ENCODE results near the gene FAM131B. TPM values are rescaled to one million over a fixed set of nuclear protein-coding genes. Genes with fewer than 3 reads are reported as not detected.

The FAM131B gene
- total and polyA plus RNA-seq, 9 of the 15 experiments (the other 6 are each of a cell fraction or from before 2014, with no cell fraction given) = 0.03 to 0.04 TPM; not detected in 7

DNA sequence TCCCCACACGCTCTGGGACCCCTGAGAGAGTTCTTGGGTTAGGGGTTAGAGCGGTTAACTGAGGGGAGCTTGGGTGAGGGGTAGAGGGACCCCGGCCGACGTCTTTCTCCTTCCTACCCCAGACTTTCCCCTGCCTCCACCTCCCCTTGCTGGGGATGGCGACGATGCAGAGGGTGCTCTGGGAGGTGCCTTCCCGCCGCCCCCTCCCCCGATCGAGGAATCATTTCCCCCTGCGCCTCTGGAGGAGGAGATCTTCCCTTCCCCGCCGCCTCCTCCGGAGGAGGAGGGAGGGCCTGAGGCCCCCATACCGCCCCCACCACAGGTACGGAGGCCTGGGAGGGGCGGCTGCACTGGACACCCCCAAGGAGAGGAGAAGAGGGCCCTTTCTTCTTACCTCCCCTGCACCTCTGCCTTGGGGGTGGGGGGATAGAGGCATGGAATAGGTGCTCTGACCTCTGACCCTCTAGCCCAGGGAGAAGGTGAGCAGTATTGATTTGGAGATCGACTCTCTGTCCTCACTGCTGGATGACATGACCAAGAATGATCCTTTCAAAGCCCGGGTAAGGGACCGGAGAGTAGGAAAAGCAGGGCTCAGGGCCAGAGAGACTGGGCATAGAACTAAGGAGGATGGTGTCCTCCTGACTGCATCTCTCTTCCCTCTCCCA, 19.7 kb upstream of the FAM131B start (continued):
- TF ChIP-seq SIRT6 (IDR thresholded peaks at IDR 0.05; ENCODE audit: low read depth, low read length) = no peak
- no peak for TF ChIP-seq CHAMP1 (IDR thresholded peaks at IDR 0.05)
- no peak for TF ChIP-seq MYC (IDR thresholded peaks at IDR 0.05; ENCODE audit: low read depth, low read length)
- TF ChIP-seq MYC (CRISPR knock-in tag; IDR thresholded peaks at IDR 0.05; ENCODE audit: borderline replicate concordance, low read depth) = no peak
- TF ChIP-seq LARP7 (IDR thresholded peaks at IDR 0.05) = no peak
- no peak for TF ChIP-seq ETV5 (CRISPR knock-in tag; IDR thresholded peaks at IDR 0.05; ENCODE audit: low read depth)
- TF ChIP-seq RBM14 (IDR thresholded peaks at IDR 0.05; ENCODE audit: borderline replicate concordance, insufficient read depth, low read depth, low read length) = no peak
- TF ChIP-seq TGIF2 (CRISPR knock-in tag; IDR thresholded peaks at IDR 0.05) = no peak
- 0 out of 2 replicates have a peak, but pooled peaks have one; percentile 62 for TF ChIP-seq BRD4 (IDR thresholded peaks at IDR 0.05)
- no peak for TF ChIP-seq XRCC5 (IDR thresholded peaks at IDR 0.05; ENCODE audit: low read depth, low read length)
- no peak for TF ChIP-seq HCFC1 (IDR thresholded peaks at IDR 0.05; ENCODE audit: low read depth, low read length)
- TF ChIP-seq, protein P1, sequence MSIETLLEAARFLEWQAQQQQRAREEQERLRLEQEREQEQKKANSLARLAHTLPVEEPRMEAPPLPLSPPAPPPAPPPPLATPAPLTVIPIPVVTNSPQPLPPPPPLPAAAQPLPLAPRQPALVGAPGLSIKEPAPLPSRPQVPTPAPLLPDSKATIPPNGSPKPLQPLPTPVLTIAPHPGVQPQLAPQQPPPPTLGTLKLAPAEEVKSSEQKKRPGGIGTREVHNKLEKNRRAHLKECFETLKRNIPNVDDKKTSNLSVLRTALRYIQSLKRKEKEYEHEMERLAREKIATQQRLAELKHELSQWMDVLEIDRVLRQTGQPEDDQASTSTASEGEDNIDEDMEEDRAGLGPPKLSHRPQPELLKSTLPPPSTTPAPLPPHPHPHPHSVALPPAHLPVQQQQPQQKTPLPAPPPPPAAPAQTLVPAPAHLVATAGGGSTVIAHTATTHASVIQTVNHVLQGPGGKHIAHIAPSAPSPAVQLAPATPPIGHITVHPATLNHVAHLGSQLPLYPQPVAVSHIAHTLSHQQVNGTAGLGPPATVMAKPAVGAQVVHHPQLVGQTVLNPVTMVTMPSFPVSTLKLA (conservative IDR thresholded peaks at IDR 0.05) = no peak
- TF ChIP-seq CBFB (CRISPR knock-in tag; IDR thresholded peaks at IDR 0.05) = no peak
- no peak for TF ChIP-seq ZNF518B (CRISPR knock-in tag; IDR thresholded peaks at IDR 0.05)
- 0 out of 2 replicates have a peak, but pooled peaks have one; percentile 2 for TF ChIP-seq ZC3H4 (CRISPR knock-in tag; IDR thresholded peaks at IDR 0.05; ENCODE audit: borderline replicate concordance)
- TF ChIP-seq, protein P2, sequence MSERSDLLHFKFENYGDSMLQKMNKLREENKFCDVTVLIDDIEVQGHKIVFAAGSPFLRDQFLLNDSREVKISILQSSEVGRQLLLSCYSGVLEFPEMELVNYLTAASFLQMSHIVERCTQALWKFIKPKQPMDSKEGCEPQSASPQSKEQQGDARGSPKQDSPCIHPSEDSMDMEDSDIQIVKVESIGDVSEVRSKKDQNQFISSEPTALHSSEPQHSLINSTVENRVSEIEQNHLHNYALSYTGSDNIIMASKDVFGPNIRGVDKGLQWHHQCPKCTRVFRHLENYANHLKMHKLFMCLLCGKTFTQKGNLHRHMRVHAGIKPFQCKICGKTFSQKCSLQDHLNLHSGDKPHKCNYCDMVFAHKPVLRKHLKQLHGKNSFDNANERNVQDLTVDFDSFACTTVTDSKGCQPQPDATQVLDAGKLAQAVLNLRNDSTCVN (CRISPR knock-in tag; IDR thresholded peaks at IDR 0.05) = no peak
- no peak for TF ChIP-seq EHMT2 (IDR thresholded peaks at IDR 0.05)
- no peak for TF ChIP-seq ZNF232 (CRISPR knock-in tag; IDR thresholded peaks at IDR 0.05)
- TF ChIP-seq GTF2A2 (tag; IDR thresholded peaks at IDR 0.05) = no peak
- no peak for TF ChIP-seq RCOR1 (IDR thresholded peaks at IDR 0.05; ENCODE audit: borderline replicate concordance in 1 of 2, low read depth in 2 of 2, low read length in 2 of 2)
